Body of pancreas (tissue), 4 donors: ENCODE measurements around the gene ANXA8. TPM values are rescaled to one million over a fixed set of nuclear protein-coding genes. Genes with fewer than 3 reads are reported as not detected.
"Not testable (repeated sequence)": the region's sequence is repeated elsewhere in the genome, so short reads cannot be mapped to it uniquely, and the experiment has no call there.

Source experiments
- ATAC-seq: fragments of 150-250 bp; one replicate; pipeline ENCODE4 v1.9.1; 2016
- DNase-seq, 4 donors: peaks; one replicate each; pipeline ENCODE4 v3.0.0-alpha.2; 2019
- H3K27ac ChIP-seq, 4 donors: fragments of 200-600 bp; sonication (generic); 1 replicate in 3 of 4; 2 replicates in 1 of 4; pipeline versions ENCODE4 v1.5.1 to v1.6.1; 2016 to 2019; ENCODE audit warnings: mild to moderate bottlenecking in 1 of 4, mixed read lengths in 1 of 4, moderate library complexity in 1 of 4
- H3K27me3 ChIP-seq, 2 donors: fragments of 200-600 bp; sonication (generic); one replicate each; pipeline ENCODE4 v1.6.0; 2016; ENCODE audit warnings: mild to moderate bottlenecking in 1 of 2
- H3K36me3 ChIP-seq, 2 donors: fragments of 200-600 bp; sonication (generic); replicated peaks in 1 of 2; 2 replicates each; pipeline ENCODE4 v1.5.1; 2016; ENCODE audit warnings: low read depth in 2 of 2; ENCODE audit not compliant: insufficient read depth in 1 of 2
- H3K4me1 ChIP-seq: fragments of 200-600 bp; sonication (generic); one replicate; pipeline ENCODE4 v1.6.0; 2016
- H3K4me3 ChIP-seq, 2 donors: fragments of 200-600 bp; sonication (generic); 1 replicate in 1 of 2; 2 replicates in 1 of 2; pipeline ENCODE4 v1.5.1; 2016 to 2019
- H3K9me3 ChIP-seq, 3 donors: fragments of 200-600 bp; sonication (generic); 1 replicate in 2 of 3; 2 replicates in 1 of 3; pipeline ENCODE4 v1.5.1; 2016
- WGBS, 2 donors: methylation state at CpG; one replicate each; pipeline ENCODE4 v1.1.5; 2017; 5-methylcytosine and 5-hydroxymethylcytosine counted together
- intact Hi-C: fragments of 100-400 bp; cut with DNase I; formaldehyde crosslinking; loops from one replicate; pipeline ENCODE4 v1.15.1; 2023
- total RNA-seq, 2 donors: library from RNA; depleted of rRNA; stranded (reverse); fragments of >200 nt; gene quantifications; one replicate each; pipeline ENCODE4 v1.1.0, GENCODE V29; 2016

Gene ANXA8
- total RNA-seq, 2 donors from 2014 or later, result not detected

DNA sequence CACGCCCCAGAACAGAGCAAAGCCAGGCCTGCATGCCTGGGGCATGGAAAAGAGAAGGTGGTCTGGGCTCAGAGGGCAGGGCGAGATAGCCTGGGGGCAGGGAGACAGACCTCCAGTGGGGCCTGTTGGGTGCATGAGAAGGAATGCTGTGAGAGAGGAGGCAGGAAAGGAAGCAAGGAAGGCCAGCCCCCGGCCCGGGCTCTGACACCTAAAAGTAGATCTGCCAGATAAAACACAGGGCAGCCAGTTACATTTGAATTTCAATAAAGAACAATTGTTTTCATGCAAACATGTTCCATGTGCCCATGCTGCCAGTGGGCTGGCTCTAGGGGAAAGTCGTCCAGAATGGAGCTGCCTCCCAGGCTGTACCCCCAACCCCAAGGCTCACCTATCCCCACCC lies 5.8 kb downstream of the ANXA8 start:
- H3K4me1 ChIP-seq, ATAC-seq, H3K9me3 ChIP-seq, H3K27me3 ChIP-seq, DNase-seq, H3K4me3 ChIP-seq, H3K36me3 ChIP-seq, H3K27ac ChIP-seq, intact Hi-C loops: not testable (repeated sequence)
- WGBS, 2 donors, result 56 to 71% methylated on average over 3 of the region's 5 CpGs

DNA sequence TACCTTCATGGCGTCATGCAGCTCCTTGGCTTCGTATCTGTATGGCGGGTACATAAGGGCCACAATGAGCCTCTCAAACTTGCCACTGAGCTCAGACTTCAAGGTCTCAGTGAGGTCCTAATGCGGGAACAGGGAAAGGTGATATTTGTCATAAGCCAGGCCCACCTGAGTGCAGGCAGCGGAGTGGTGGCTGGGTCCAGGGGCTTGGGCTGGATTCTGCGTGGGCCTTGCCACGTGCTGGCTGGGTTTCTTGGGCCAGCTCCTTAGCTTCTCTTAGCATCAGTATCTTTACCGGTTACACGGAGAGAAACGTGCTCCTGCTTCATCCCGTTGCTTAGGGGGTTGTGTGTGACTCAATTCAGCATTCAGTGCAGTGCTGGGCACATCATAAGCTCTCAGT lies 6.8 kb downstream of the ANXA8 start:
- DNase-seq, H3K27ac ChIP-seq, H3K27me3 ChIP-seq, H3K4me3 ChIP-seq, H3K9me3 ChIP-seq, ATAC-seq, intact Hi-C loops, H3K36me3 ChIP-seq, H3K4me1 ChIP-seq: not testable (repeated sequence)
- 76% methylated on average over 8 of the region's 11 CpGs; no CpG with 5 or more reads in 1 of the 2 donors for WGBS, 2 donors

DNA sequence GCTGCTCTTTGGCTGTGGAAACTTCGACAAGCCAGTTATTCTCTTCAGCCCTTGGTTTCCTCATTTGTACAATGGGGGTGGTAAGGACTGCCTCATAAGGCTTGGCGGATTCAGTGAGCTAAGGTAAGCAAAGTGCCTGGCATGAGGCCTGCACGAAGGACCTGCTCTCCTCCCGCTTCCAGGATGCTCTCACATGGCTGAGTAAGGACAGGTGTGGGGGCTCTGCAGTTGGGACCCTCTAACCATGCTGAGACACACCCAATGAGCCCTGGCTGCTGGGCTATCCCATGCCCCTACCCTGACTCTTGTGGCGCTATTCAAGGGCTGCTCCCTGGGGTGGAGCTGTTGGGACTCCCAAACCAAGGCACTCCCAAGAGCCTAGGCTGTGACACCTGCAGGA lies 8.8 kb downstream of the ANXA8 start:
- DNase-seq, H3K27ac ChIP-seq: not testable (repeated sequence)
- 77% methylated on average over 4 of the region's 5 CpGs; no CpG with 5 or more reads in 1 of the 2 donors for WGBS, 2 donors

DNA sequence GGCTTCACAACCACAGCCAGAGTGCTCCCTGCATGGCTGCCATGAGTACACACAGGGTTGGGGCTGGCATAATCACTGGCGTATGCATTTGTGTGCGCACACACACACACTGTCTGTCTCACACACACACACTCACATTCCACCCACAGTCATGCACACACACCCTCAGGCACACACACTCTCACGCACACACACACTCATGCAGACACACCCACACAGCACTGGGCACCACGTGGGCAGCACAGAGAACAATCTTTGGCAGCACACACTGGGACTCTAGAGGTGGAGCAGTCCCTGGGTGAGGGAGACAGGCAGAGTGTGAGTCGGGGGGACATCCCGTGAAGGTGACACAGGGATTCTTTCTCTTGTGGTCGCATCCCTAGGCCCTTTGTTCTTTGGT lies 10.4 kb downstream of the ANXA8 start:
- no CpG with 5 or more reads among the region's 7 CpGs for WGBS, 2 donors
- H3K9me3 ChIP-seq, H3K4me1 ChIP-seq, ATAC-seq, H3K27me3 ChIP-seq, H3K27ac ChIP-seq, intact Hi-C loops, H3K36me3 ChIP-seq, H3K4me3 ChIP-seq, DNase-seq: not testable (repeated sequence)

More for the DNA sequence above, 8.8 kb downstream of the ANXA8 start:
- H3K36me3 ChIP-seq, intact Hi-C loops, ATAC-seq, H3K4me3 ChIP-seq, H3K9me3 ChIP-seq, H3K4me1 ChIP-seq, H3K27me3 ChIP-seq: not testable (repeated sequence)

DNA sequence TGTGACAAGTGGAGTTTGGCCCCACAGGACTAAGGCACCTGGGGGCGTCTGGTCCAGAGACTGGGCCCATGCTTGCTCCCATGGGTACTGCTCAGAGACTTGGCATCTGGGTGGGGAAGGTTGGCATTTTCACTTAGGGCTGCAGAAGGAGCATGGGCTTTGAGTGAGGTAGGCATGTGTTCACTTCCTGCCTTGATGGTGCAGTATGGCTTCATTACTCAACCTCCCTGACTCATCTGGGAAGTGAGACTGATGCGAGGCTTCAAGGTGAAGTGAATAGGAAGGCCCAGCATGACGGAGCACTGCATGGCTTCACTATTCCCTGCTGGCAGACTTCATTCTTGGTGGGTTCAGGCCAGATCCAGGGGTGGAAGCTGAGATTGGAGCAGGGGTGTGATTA lies 11.3 kb downstream of the ANXA8 start:
- H3K36me3 ChIP-seq, intact Hi-C loops, H3K27me3 ChIP-seq, H3K27ac ChIP-seq, ATAC-seq, H3K9me3 ChIP-seq, H3K4me3 ChIP-seq, H3K4me1 ChIP-seq, DNase-seq: not testable (repeated sequence)
- WGBS, 2 donors, result no CpG with 5 or more reads among the region's 3 CpGs

DNA sequence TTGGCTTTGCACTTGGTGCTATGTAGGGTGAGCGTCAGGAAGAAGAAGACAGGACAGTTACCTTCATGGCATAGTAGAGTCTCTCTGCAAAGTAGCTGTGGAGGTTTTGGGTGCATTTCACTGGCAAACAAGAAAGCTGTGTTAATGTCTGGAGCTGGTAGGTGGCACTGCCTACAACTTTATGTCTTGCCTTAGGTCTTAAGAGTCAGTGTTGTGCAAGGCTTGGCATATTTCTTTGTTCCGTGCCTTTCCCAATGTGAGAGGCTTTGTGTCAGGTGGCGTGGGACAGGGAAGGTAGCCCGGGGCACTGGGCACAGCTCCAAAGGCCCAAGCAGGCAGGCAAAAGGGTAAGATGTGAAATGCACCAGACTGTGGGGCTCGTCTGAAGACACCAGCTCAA lies 11.8 kb downstream of the ANXA8 start:
- H3K4me3 ChIP-seq, H3K27me3 ChIP-seq, H3K27ac ChIP-seq, H3K4me1 ChIP-seq, H3K36me3 ChIP-seq, DNase-seq, intact Hi-C loops, H3K9me3 ChIP-seq: not testable (repeated sequence)
- no CpG with 5 or more reads among the region's 5 CpGs for WGBS, 2 donors
- ATAC-seq, result peak; percentile 45

DNA sequence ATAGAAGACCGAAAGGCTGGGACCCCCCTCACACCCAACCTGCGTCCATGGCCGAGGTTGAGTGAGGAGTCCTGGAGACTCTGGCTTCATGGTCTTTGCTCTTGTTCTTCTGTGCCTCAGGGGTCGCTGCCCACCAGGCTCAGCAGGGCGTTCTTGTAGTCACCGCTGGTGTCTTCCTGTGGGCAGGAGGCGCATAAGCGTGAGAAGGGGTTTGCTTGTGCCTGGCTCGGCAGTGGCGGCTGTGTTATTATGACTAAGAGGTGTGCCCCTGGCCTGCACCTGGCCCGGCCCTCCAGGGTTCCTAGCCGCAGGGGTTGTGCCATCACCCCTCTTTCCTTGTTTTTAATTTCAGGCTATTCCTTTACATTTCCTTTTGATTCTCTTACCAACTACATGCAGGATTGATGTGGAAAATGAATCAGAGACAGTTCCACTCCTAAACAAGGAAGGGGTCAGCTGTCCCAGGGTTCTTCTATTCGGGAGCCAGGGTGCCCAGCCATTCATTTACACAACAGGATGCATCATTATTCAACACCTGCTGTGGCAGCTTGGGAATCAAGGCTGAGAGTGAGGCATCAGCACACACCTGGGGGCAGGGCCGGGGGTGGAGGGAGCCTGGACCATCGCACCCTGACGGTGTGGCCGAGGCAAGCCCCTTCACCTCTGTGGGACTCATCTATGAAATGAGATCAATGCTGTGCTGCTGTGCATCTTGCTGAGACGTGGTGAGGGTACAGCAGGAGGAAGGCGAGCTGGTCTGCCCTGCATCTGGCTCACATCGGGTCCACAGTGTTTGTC lies 15.0 kb downstream of the ANXA8 start:
- H3K9me3 ChIP-seq, ATAC-seq, H3K27me3 ChIP-seq, DNase-seq, H3K27ac ChIP-seq, H3K4me3 ChIP-seq, H3K36me3 ChIP-seq, H3K4me1 ChIP-seq, intact Hi-C loops: not testable (repeated sequence)
- 86 to 87% methylated on average over 9 of the region's 20 CpGs for WGBS, 2 donors

DNA sequence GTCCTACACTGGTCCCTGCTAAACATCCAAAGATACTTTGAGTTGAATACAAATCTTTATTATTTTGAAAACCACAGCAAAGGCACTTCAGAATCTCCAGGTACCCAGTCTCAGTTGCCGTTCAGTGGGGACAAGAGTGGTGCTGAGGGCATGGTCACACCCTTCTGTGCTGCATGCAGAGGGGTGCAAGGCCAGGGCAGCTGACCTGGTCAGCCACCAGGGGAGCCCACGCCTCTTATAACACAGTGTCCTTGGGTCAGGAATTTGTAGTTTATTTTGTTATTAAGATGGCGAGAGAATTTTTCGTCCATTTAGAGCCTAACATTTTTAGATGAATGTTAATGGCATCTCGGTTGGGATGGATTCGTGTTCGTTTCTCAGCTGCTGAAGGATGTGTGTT lies 16.0 kb downstream of the ANXA8 start:
- H3K27ac ChIP-seq, H3K4me3 ChIP-seq, H3K27me3 ChIP-seq, H3K36me3 ChIP-seq, H3K4me1 ChIP-seq, intact Hi-C loops, DNase-seq, H3K9me3 ChIP-seq, ATAC-seq: not testable (repeated sequence)
- 76% methylated on average over 5 of the region's 7 CpGs; no CpG with 5 or more reads in 1 of the 2 donors for WGBS, 2 donors

DNA sequence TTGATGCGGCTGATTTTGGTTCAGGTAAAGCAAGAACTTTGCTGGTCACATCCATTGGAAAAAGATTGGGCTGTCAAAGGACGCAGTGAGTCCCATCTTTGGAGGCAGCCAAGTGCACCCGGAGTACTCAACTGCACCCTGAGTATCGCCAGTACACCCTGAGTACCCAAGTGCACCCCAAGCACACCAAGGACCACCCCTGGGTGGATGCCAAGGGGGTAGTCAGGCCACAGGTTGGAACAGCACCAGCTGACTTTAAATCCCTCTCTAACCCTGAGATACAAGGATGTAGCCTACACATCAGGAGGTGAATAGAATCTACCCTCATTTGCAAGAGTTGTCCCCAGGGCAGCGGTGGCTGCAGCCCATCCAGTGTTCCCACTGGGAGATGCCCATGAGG lies 16.5 kb downstream of the ANXA8 start:
- WGBS, 2 donors, result 80 to 85% methylated on average over 4 of the region's 5 CpGs
- DNase-seq, intact Hi-C loops, H3K36me3 ChIP-seq, H3K27ac ChIP-seq, H3K4me3 ChIP-seq, H3K27me3 ChIP-seq, ATAC-seq, H3K4me1 ChIP-seq, H3K9me3 ChIP-seq: not testable (repeated sequence)

DNA sequence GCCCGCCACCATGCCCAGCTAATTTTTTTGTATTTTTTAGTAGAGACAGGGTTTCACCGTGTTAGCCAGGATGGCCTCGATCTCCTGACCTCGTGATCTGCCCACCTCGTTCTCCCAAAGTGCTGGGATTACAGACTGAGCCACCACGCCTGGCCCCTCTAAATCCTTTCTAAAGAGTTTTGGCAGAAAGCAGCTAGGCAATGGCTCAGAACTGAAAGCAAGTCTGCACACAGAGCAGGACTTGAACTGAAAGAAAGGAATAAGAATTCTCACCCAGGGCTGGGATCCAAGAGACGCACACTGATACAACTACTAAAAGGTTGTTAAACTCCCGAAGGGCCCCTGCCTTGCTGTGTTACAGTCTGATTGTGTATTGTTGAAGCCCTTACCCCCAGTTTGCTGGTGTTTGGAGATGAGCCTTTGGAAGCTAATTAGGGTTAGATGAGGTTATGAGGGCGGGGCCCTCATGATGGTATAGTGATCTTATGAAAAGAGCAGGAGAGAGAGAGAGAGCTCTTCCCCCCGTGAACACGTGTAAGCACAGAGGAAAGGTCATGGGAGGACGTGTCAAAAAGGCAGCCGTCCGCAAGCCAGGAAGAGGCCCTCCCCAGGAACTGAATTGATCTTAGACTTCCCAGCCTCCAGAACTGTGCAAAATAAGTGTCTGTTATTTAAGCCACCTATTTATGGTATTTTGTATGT lies 18.5 kb downstream of the ANXA8 start:
- intact Hi-C loops, H3K36me3 ChIP-seq, H3K27me3 ChIP-seq, H3K4me3 ChIP-seq, ATAC-seq, DNase-seq, H3K27ac ChIP-seq, H3K9me3 ChIP-seq, H3K4me1 ChIP-seq: not testable (repeated sequence)
- WGBS, 2 donors, result 74 to 77% methylated on average over 14 of the region's 14 CpGs

DNA sequence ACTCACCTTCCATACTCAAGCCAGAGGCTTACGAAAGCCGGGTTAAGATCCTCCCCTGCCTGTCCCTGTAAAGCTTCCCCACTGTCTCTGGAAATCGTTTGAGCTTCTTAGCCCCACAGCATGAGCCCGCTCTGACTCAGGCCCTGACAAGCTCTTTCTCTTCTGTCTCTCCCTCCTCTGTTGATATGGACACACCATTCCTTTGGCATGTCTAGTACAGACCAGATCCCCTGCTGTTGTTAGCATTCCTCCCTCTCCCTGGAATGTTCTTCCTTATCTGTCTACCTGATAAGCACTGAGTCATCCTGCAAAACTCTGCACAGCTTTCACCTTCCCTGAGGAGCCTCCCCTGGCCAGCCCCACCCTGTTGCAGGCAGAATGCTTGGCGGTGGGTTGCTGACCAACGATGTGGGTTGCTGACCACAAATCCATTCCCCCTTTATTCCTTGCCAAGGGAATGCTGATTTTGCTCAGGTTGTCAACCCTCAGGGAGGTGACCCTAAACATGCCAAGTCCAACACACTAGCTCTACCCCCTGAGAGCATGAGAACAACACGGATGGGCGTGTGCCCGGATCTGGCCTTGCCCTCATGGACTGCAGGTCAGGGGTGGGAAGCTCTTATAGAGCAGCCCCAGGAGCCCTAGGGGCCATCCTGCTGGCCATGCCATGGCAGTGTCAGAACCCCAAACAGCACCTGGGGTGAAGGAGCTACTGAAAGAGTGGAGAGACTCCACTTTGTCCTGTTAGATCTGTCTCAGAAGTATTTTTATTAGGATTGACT lies 21.1 kb downstream of the ANXA8 start:
- DNase-seq, H3K4me1 ChIP-seq, H3K27me3 ChIP-seq, H3K4me3 ChIP-seq, H3K27ac ChIP-seq, H3K36me3 ChIP-seq, intact Hi-C loops, H3K9me3 ChIP-seq: not testable (repeated sequence)
- WGBS, 2 donors, result no CpG with 5 or more reads among the region's 9 CpGs
- ATAC-seq, result peak; percentile 68
